Measurements from ENCODE around the gene ADAMTS16.
A peak's percentile ranks its signal among the peaks of the same experiment; 100 is the strongest.

Gene ADAMTS16

GRCh38 chr5:5320062-5320805 is 180.1 kb downstream of the ADAMTS16 start:
- no peak for DNase-seq

- no peak for DNase-seq
Measured at GRCh38 chr5:5321137-5321536, 181.0 kb downstream of the ADAMTS16 start.

GRCh38 chr5:5323551-5323950 is 183.4 kb downstream of the ADAMTS16 start:
- no peak for DNase-seq

- no peak for DNase-seq
Measured at GRCh38 chr5:5326115-5326758, 186.1 kb downstream of the ADAMTS16 start.

GRCh38 chr5:5327126-5327525 is 187.0 kb downstream of the ADAMTS16 start:
- DNase-seq, result no peak

GRCh38 chr5:5330728-5331452 is 190.8 kb downstream of the ADAMTS16 start:
- DNase-seq, result no peak

- DNase-seq, result no peak
Measured at GRCh38 chr5:5331848-5332247, 191.7 kb downstream of the ADAMTS16 start.

GRCh38 chr5:5332287-5332686 is 192.2 kb downstream of the ADAMTS16 start:
- no peak for DNase-seq

GRCh38 chr5:5335107-5335506 is 195.0 kb downstream of the ADAMTS16 start:
- no peak for DNase-seq

GRCh38 chr5:5335700-5336264 is 195.7 kb downstream of the ADAMTS16 start:
- no peak for DNase-seq

GRCh38 chr5:5339257-5339656 is 199.1 kb downstream of the ADAMTS16 start:
- no peak for DNase-seq

- DNase-seq, result peak; percentile 75
Measured at GRCh38 chr5:5340206-5340729, 200.1 kb downstream of the ADAMTS16 start.

- no peak for DNase-seq
Measured at GRCh38 chr5:5341531-5342292, 201.6 kb downstream of the ADAMTS16 start.

- DNase-seq, result no peak
Measured at GRCh38 chr5:5342784-5343183, 202.7 kb downstream of the ADAMTS16 start.

- DNase-seq, result no peak
Measured at GRCh38 chr5:5343568-5343967, 203.4 kb downstream of the ADAMTS16 start.

- no peak for DNase-seq
Measured at GRCh38 chr5:5344051-5344571, 204.0 kb downstream of the ADAMTS16 start.

GRCh38 chr5:5344606-5345005 is 204.5 kb downstream of the ADAMTS16 start:
- no peak for DNase-seq

- DNase-seq, result no peak
Measured at GRCh38 chr5:5347442-5347841, 207.3 kb downstream of the ADAMTS16 start.

GRCh38 chr5:5348135-5348534 is 208.0 kb downstream of the ADAMTS16 start:
- DNase-seq, result no peak

GRCh38 chr5:5348576-5348975 is 208.4 kb downstream of the ADAMTS16 start:
- no peak for DNase-seq

GRCh38 chr5:5350101-5350500 is 210.0 kb downstream of the ADAMTS16 start:
- no peak for DNase-seq

GRCh38 chr5:5351288-5351979 is 211.3 kb downstream of the ADAMTS16 start:
- no peak for DNase-seq
